Spleen (tissue), 11 donors: ENCODE measurements around the gene CTTN. TPM values are rescaled to one million over a fixed set of nuclear protein-coding genes. Genes with fewer than 3 reads are reported as not detected.

Experiments
- DNase-seq: peaks from one replicate; pipeline ENCODE4 v3.0.0-alpha.2; 2020
- H3K27ac ChIP-seq, 8 donors: fragments of 200-600 bp; sonication (generic) in 7 of 8; 1 replicate in 4 of 8; 2 replicates in 4 of 8; pipeline versions ENCODE4 v1.5.0 to v1.8.0; 2016 to 2021; ENCODE audit warnings: inconsistent platforms in 4 of 8, mild to moderate bottlenecking in 4 of 8, moderate library complexity in 1 of 8
- H3K27me3 ChIP-seq, 7 donors: fragments of 200-600 bp; sonication (generic) in 6 of 7; replicated peaks in 1 of 7; 1 replicate in 4 of 7; 2 replicates in 3 of 7; pipeline versions ENCODE4 v1.5.0 to v1.8.0; 2016 to 2021; ENCODE audit warnings: inconsistent platforms in 3 of 7, mild to moderate bottlenecking in 1 of 7
- H3K36me3 ChIP-seq, 6 donors: fragments of 200-600 bp; sonication (generic) in 5 of 6; 1 replicate in 4 of 6; 2 replicates in 2 of 6; pipeline versions ENCODE4 v1.5.0 to v1.8.0; 2016 to 2021; ENCODE audit warnings: inconsistent platforms in 2 of 6
- H3K4me1 ChIP-seq, 6 donors: fragments of 200-600 bp; sonication (generic) in 5 of 6; 1 replicate in 3 of 6; 2 replicates in 3 of 6; pipeline versions ENCODE4 v1.5.0 to v1.8.0; 2016 to 2021; ENCODE audit warnings: inconsistent platforms in 3 of 6
- H3K4me3 ChIP-seq, 8 donors: fragments of 200-600 bp; sonication (generic) in 7 of 8; 1 replicate in 4 of 8; 2 replicates in 4 of 8; pipeline versions ENCODE4 v1.5.0 to v1.8.0; 2016 to 2021; ENCODE audit warnings: inconsistent platforms in 4 of 8, mild to moderate bottlenecking in 4 of 8, moderate library complexity in 2 of 8
- H3K9me3 ChIP-seq, 8 donors: fragments of 200-600 bp; sonication (generic) in 7 of 8; 1 replicate in 4 of 8; 2 replicates in 4 of 8; pipeline versions ENCODE4 v1.5.0 to v1.8.0; 2016 to 2021; ENCODE audit warnings: inconsistent platforms in 4 of 8
- CTCF ChIP-seq, 11 experiments: fragments of 200-600 bp in 7 of 11; fragments of 450-650 bp in 4 of 11; sonication (generic) in 4 of 11; IDR thresholded peaks in 8 of 11; conservative IDR thresholded peaks in 3 of 11; 1 replicate in 7 of 11; 2 replicates in 4 of 11; pipeline versions ENCODE4 v1.4.0 to v1.8.0; 2016 to 2021; ENCODE audit warnings: antibody characterized with exemption in 11 of 11, inconsistent platforms in 4 of 11, mild to moderate bottlenecking in 1 of 11
- POLR2A ChIP-seq, 3 donors: fragments of 450-650 bp; IDR thresholded peaks; one replicate each; pipeline ENCODE4 v1.5.1; 2017; ENCODE audit warnings: antibody characterized with exemption in 3 of 3, mild to moderate bottlenecking in 1 of 3
- POLR2AphosphoS5 ChIP-seq, 3 donors: sonication (generic); formaldehyde crosslinking; IDR thresholded peaks; one replicate each; pipeline ENCODE4 v1.5.1; 2017; ENCODE audit warnings: antibody characterized with exemption in 3 of 3
- WGBS, 5 donors: extraction: QIAGEN DNeasy Blood & Tissue Kit in 3 of 5; methylation state at CpG; one replicate each; pipeline versions ENCODE4 v1.1.5 to v1.1.7; 2013 to 2018; 5-methylcytosine and 5-hydroxymethylcytosine counted together
- intact Hi-C: fragments of 100-400 bp; cut with DNase I; formaldehyde crosslinking; loops from one replicate; pipeline ENCODE4 v1.15.0; 2023; ENCODE audit warnings: low total_unique reads
- polyA plus RNA-seq, 3 donors: library from polyadenylated mRNA; stranded (reverse); fragments of 200-250 nt; gene quantifications; one replicate each; pipeline ENCODE4 v1.2.1, GENCODE V29; 2013
- total RNA-seq, 7 donors: library from RNA; depleted of rRNA in 3 of 7; stranded (reverse); fragments of >200 nt in 3 of 7; fragmentation: NEBNext Ultra II Directional in 4 of 7; extraction: Animal tissue kit (Norgen Biotek cat#: 25700) in 4 of 7; gene quantifications; one replicate each; pipeline versions ENCODE4 v1.1.0 to v1.2.1, GENCODE V29; 2016 to 2021
- donor health status: healthy with polysubstance abuse.
- donor health status: DM: no; HTN: no; CAD: no; lungs with moderate emphysema.
- donor health status: DM: no; HTN: no; CAD: no.
- donor health status: Bipolar disorder and iron deficiency.
- donor health status: healthy.
- donor health status: DM: no; HTN: no; CAD: no.
- donor health status: DM: yes; HTN: yes; CAD: no.

The CTTN gene
- total and polyA plus RNA-seq, 10 donors: 18.4 to 149 (median 98.4) TPM

- DNase-seq: peak; percentile 63
Observed at GRCh38 chr11:70473873-70474690, 75.8 kb downstream of the CTTN start.

GRCh38 chr11:70474710-70475109 is 76.4 kb downstream of the CTTN start:
- no peak overlapping the region for H3K27ac ChIP-seq
- no peaks in the 10 kb centered on the region for H3K9me3 ChIP-seq
- TF ChIP-seq POLR2AphosphoS5 (IDR thresholded peaks at IDR 0.05) (no peak), POLR2A (IDR thresholded peaks at IDR 0.05) (no peak), CTCF (IDR thresholded peaks at IDR 0.05 in 8 of 11, conservative IDR thresholded peaks at IDR 0.05 in 3 of 11) (no peak)
- H3K27me3 ChIP-seq: peaks cover 0 to 14% (median 0%) of the 10 kb centered on the region in 7 donors
- no peak overlapping the region for H3K4me3 ChIP-seq
- no peaks in the 10 kb centered on the region for H3K4me1 ChIP-seq
- DNase-seq: no peak
- 71 to 89% (median 86%) methylated on average over 6 to 8 of the region's 8 CpGs for WGBS, 5 donors
- H3K36me3 ChIP-seq: no peaks in the 10 kb centered on the region
- intact Hi-C loops: no loop called here

More at GRCh38 chr11:70473873-70474690, 75.8 kb downstream of the CTTN start:
- H3K9me3 ChIP-seq: no peaks in the 10 kb centered on the region
- WGBS, 5 donors: 81 to 93% (median 83%) methylated on average over 13 to 18 of the region's 18 CpGs
- H3K27ac ChIP-seq: no peak overlapping the region
- H3K36me3 ChIP-seq: no peaks in the 10 kb centered on the region
- intact Hi-C loops: no loop called here
- H3K27me3 ChIP-seq: peaks cover 0 to 14% (median 0%) of the 10 kb centered on the region in 7 donors
- H3K4me1 ChIP-seq: no peaks in the 10 kb centered on the region
- no peak overlapping the region for H3K4me3 ChIP-seq
- no peak for TF ChIP-seq CTCF (IDR thresholded peaks at IDR 0.05 in 8 of 11, conservative IDR thresholded peaks at IDR 0.05 in 3 of 11)
- no peak for TF ChIP-seq POLR2A (IDR thresholded peaks at IDR 0.05)
- TF ChIP-seq POLR2AphosphoS5 (IDR thresholded peaks at IDR 0.05): no peak

GRCh38 chr11:70476669-70477068 is 78.3 kb downstream of the CTTN start:
- 73 to 86% (median 84%) methylated on average over 3 to 4 of the region's 4 CpGs for WGBS, 5 donors
- intact Hi-C loops: no loop called here
- Histone ChIP-seq H3K27me3 (peaks cover 0 to 11% (median 0%) of the 10 kb centered on the region in 7 donors), H3K4me1 (no peaks in the 10 kb centered on the region), H3K9me3 (no peaks in the 10 kb centered on the region), H3K4me3 (no peak overlapping the region), H3K36me3 (no peaks in the 10 kb centered on the region), H3K27ac (no peak overlapping the region)
- DNase-seq: no peak
- TF ChIP-seq CTCF (IDR thresholded peaks at IDR 0.05 in 8 of 11, conservative IDR thresholded peaks at IDR 0.05 in 3 of 11): no peak
- no peak for TF ChIP-seq POLR2A (IDR thresholded peaks at IDR 0.05)
- TF ChIP-seq POLR2AphosphoS5 (IDR thresholded peaks at IDR 0.05): no peak

GRCh38 chr11:70477176-70477575 is 78.8 kb downstream of the CTTN start:
- WGBS, 5 donors: 88 to 91% (median 88%) methylated on average over 6 of the region's 6 CpGs

More at GRCh38 chr11:70477176-70477575, 78.8 kb downstream of the CTTN start:
- DNase-seq: no peak
- Histone ChIP-seq H3K9me3 (no peaks in the 10 kb centered on the region), H3K4me3 (no peak overlapping the region), H3K27ac (no peak overlapping the region), H3K36me3 (no peaks in the 10 kb centered on the region), H3K27me3 (peaks cover 0 to 6% (median 0%) of the 10 kb centered on the region in 7 donors), H3K4me1 (no peaks in the 10 kb centered on the region)
- intact Hi-C loops: no loop called here
- TF ChIP-seq POLR2AphosphoS5 (IDR thresholded peaks at IDR 0.05): no peak
- TF ChIP-seq CTCF (IDR thresholded peaks at IDR 0.05 in 8 of 11, conservative IDR thresholded peaks at IDR 0.05 in 3 of 11): no peak
- no peak for TF ChIP-seq POLR2A (IDR thresholded peaks at IDR 0.05)
